Spleen (tissue), 11 donors: ENCODE results near the gene C8B. TPM values are rescaled to one million over a fixed set of nuclear protein-coding genes. Genes with fewer than 3 reads are reported as not detected.

ENCODE experiments used
- DNase-seq: peaks from one replicate; pipeline ENCODE4 v3.0.0-alpha.2; 2020
- H3K27ac ChIP-seq, 8 donors: fragments of 200-600 bp; sonication (generic) in 7 of 8; 1 replicate in 4 of 8; 2 replicates in 4 of 8; pipeline versions ENCODE4 v1.5.0 to v1.8.0; 2016 to 2021; ENCODE audit warnings: inconsistent platforms in 4 of 8, mild to moderate bottlenecking in 4 of 8, moderate library complexity in 1 of 8
- H3K27me3 ChIP-seq, 7 donors: fragments of 200-600 bp; sonication (generic) in 6 of 7; replicated peaks in 1 of 7; 1 replicate in 4 of 7; 2 replicates in 3 of 7; pipeline versions ENCODE4 v1.5.0 to v1.8.0; 2016 to 2021; ENCODE audit warnings: inconsistent platforms in 3 of 7, mild to moderate bottlenecking in 1 of 7
- H3K36me3 ChIP-seq, 6 donors: fragments of 200-600 bp; sonication (generic) in 5 of 6; 1 replicate in 4 of 6; 2 replicates in 2 of 6; pipeline versions ENCODE4 v1.5.0 to v1.8.0; 2016 to 2021; ENCODE audit warnings: inconsistent platforms in 2 of 6
- H3K4me1 ChIP-seq, 6 donors: fragments of 200-600 bp; sonication (generic) in 5 of 6; 1 replicate in 3 of 6; 2 replicates in 3 of 6; pipeline versions ENCODE4 v1.5.0 to v1.8.0; 2016 to 2021; ENCODE audit warnings: inconsistent platforms in 3 of 6
- H3K4me3 ChIP-seq, 8 donors: fragments of 200-600 bp; sonication (generic) in 7 of 8; 1 replicate in 4 of 8; 2 replicates in 4 of 8; pipeline versions ENCODE4 v1.5.0 to v1.8.0; 2016 to 2021; ENCODE audit warnings: inconsistent platforms in 4 of 8, mild to moderate bottlenecking in 4 of 8, moderate library complexity in 2 of 8
- H3K9me3 ChIP-seq, 8 donors: fragments of 200-600 bp; sonication (generic) in 7 of 8; 1 replicate in 4 of 8; 2 replicates in 4 of 8; pipeline versions ENCODE4 v1.5.0 to v1.8.0; 2016 to 2021; ENCODE audit warnings: inconsistent platforms in 4 of 8
- POLR2A ChIP-seq, 3 donors: fragments of 450-650 bp; IDR thresholded peaks; one replicate each; pipeline ENCODE4 v1.5.1; 2017; ENCODE audit warnings: antibody characterized with exemption in 3 of 3, mild to moderate bottlenecking in 1 of 3
- POLR2AphosphoS5 ChIP-seq, 3 donors: sonication (generic); formaldehyde crosslinking; IDR thresholded peaks; one replicate each; pipeline ENCODE4 v1.5.1; 2017; ENCODE audit warnings: antibody characterized with exemption in 3 of 3
- WGBS, 5 donors: extraction: QIAGEN DNeasy Blood & Tissue Kit in 3 of 5; methylation state at CpG; one replicate each; pipeline versions ENCODE4 v1.1.5 to v1.1.7; 2013 to 2018; 5-methylcytosine and 5-hydroxymethylcytosine counted together
- intact Hi-C: fragments of 100-400 bp; cut with DNase I; formaldehyde crosslinking; loops from one replicate; pipeline ENCODE4 v1.15.0; 2023; ENCODE audit warnings: low total_unique reads
- polyA plus RNA-seq, 3 donors: library from polyadenylated mRNA; stranded (reverse); fragments of 200-250 nt; gene quantifications; one replicate each; pipeline ENCODE4 v1.2.1, GENCODE V29; 2013
- total RNA-seq, 7 donors: library from RNA; depleted of rRNA in 3 of 7; stranded (reverse); fragments of >200 nt in 3 of 7; fragmentation: NEBNext Ultra II Directional in 4 of 7; extraction: Animal tissue kit (Norgen Biotek cat#: 25700) in 4 of 7; gene quantifications; one replicate each; pipeline versions ENCODE4 v1.1.0 to v1.2.1, GENCODE V29; 2016 to 2021
- TF ChIP-seq, protein P1 (sequence below), 11 experiments: fragments of 200-600 bp in 7 of 11; fragments of 450-650 bp in 4 of 11; sonication (generic) in 4 of 11; IDR thresholded peaks in 8 of 11; conservative IDR thresholded peaks in 3 of 11; 1 replicate in 7 of 11; 2 replicates in 4 of 11; pipeline versions ENCODE4 v1.4.0 to v1.8.0; 2016 to 2021; ENCODE audit warnings: antibody characterized with exemption in 11 of 11, inconsistent platforms in 4 of 11, mild to moderate bottlenecking in 1 of 11
- donor health status: healthy with polysubstance abuse.
- donor health status: DM: no; HTN: no; CAD: no; lungs with moderate emphysema.
- donor health status: DM: no; HTN: no; CAD: no.
- donor health status: Bipolar disorder and iron deficiency.
- donor health status: healthy.
- donor health status: DM: no; HTN: no; CAD: no.
- donor health status: DM: yes; HTN: yes; CAD: no.

The C8B gene
- total and polyA plus RNA-seq, 10 donors = not detected

DNA sequence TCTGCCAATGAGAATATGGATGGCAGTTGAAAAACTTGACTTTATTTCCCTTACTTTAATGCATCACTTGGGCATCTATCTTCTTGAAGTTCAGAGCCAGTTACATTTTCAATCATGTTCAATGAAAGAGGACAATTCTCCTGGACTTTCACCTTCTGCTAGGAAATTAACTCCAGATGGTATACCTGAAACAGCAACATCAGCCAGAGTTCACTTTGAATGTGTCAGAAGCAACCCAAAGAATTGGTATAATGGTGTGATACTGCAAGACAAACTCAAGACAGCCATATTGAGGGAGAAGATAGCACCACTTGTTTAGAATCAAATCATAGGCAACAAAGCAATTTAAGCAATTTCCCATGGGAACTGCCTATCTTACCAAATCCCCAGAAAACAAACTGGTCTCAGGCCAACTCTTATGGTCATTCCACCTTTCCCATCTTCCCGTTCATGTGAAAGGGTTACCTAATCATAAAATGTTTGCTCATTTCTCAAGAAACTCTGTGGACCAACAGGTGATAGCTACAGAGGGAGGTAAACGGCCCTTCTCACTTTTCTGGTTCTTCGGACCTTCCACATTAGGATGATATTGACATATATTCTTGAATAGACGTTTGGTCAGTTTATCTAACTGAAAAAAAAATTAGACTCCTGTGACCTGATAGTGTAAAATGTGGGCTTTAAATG is 29.7 kb upstream of the C8B start:
- Histone ChIP-seq H3K27me3 (no peaks in the 10 kb centered on the region), H3K4me3 (no peak overlapping the region), H3K36me3 (no peaks in the 10 kb centered on the region), H3K27ac (no peak overlapping the region), H3K4me1 (no peaks in the 10 kb centered on the region), H3K9me3 (no peaks in the 10 kb centered on the region)
- intact Hi-C loops = no loop called here
- DNase-seq = no peak
- TF ChIP-seq, protein P1, sequence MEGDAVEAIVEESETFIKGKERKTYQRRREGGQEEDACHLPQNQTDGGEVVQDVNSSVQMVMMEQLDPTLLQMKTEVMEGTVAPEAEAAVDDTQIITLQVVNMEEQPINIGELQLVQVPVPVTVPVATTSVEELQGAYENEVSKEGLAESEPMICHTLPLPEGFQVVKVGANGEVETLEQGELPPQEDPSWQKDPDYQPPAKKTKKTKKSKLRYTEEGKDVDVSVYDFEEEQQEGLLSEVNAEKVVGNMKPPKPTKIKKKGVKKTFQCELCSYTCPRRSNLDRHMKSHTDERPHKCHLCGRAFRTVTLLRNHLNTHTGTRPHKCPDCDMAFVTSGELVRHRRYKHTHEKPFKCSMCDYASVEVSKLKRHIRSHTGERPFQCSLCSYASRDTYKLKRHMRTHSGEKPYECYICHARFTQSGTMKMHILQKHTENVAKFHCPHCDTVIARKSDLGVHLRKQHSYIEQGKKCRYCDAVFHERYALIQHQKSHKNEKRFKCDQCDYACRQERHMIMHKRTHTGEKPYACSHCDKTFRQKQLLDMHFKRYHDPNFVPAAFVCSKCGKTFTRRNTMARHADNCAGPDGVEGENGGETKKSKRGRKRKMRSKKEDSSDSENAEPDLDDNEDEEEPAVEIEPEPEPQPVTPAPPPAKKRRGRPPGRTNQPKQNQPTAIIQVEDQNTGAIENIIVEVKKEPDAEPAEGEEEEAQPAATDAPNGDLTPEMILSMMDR (IDR thresholded peaks at IDR 0.05 in 8 of 11, conservative IDR thresholded peaks at IDR 0.05 in 3 of 11) = no peak
- TF ChIP-seq POLR2AphosphoS5 (IDR thresholded peaks at IDR 0.05) (no peak), POLR2A (IDR thresholded peaks at IDR 0.05) (no peak)
- 82 to 94% (median 86%) methylated on average over 4 of the region's 4 CpGs for WGBS, 5 donors

DNA sequence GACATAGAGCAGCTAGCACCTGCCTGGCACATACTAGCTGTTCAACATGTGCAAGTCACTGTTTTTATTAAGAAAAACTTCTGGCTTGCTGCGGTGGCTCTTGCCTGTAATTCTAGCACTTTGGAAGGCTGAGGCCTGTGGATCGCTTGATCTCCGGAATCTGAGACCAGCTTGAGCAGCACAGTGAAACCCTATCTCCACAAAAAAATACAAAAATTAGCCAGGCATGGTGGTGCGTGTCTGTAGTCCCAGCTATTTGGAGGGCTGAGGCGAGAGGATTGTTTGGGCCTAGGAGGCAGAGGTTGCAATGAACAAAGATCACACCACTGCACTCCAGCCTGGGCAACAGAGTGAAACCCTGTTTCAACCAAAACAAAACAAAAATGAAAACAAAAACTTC is 27.7 kb upstream of the C8B start:
- H3K27ac ChIP-seq = no peak overlapping the region
- no peaks in the 10 kb centered on the region for H3K27me3 ChIP-seq
- intact Hi-C loops = no loop called here
- H3K36me3 ChIP-seq = no peaks in the 10 kb centered on the region
- TF ChIP-seq POLR2AphosphoS5 (IDR thresholded peaks at IDR 0.05) (no peak), POLR2A (IDR thresholded peaks at IDR 0.05) (no peak)
- TF ChIP-seq, protein P1 (IDR thresholded peaks at IDR 0.05 in 8 of 11, conservative IDR thresholded peaks at IDR 0.05 in 3 of 11) = no peak
- no peaks in the 10 kb centered on the region for H3K9me3 ChIP-seq
- H3K4me1 ChIP-seq = no peaks in the 10 kb centered on the region
- DNase-seq = no peak
- no peak overlapping the region for H3K4me3 ChIP-seq
- WGBS, 5 donors = 93 to 99% (median 96%) methylated on average over 5 of the region's 5 CpGs

DNA sequence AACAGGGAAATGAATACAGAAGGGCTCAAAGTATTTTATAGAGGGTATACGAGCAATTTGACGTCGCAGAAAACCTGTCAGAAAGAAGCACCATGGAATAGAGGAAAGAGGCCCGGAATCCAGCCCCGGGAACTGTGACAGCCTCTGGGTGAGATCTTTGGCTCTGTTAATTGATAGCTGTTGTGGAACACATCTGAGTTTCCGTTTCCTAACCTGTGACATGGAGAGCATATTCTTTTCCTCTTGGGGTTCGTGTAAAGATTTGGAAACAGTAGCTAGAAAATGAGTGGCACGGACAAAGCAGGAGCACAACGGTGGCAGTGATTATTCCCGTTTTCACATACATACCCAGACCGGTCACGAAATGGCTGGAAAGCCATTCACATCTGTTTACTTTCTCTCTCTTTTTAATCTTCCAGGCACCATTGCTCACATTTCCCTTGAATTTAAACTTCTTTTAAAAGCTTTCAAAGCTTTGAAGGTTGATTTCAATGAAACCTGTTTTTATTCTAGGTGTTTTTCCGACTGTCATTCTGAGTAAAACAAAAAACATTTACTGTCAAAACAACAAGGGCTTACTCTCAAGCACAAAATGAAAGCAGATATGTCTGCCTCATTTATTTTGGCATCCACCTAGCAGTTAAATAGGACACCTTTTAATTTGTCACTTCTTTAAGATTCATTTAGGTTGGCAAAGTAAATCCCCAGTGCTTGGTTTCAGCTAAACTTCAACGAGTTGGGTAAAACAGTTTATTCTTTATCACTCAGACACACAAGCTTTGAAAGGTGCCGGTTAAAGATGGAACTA is 26.7 kb upstream of the C8B start:
- no peaks in the 10 kb centered on the region for H3K9me3 ChIP-seq
- H3K27me3 ChIP-seq = no peaks in the 10 kb centered on the region
- intact Hi-C loops = no loop called here
- no peaks in the 10 kb centered on the region for H3K4me1 ChIP-seq
- TF ChIP-seq POLR2A (IDR thresholded peaks at IDR 0.05) = no peak
- TF ChIP-seq POLR2AphosphoS5 (IDR thresholded peaks at IDR 0.05) = no peak
- TF ChIP-seq, protein P1 (IDR thresholded peaks at IDR 0.05 in 8 of 11, conservative IDR thresholded peaks at IDR 0.05 in 3 of 11) = no peak
- WGBS, 5 donors = 74 to 81% (median 77%) methylated on average over 15 of the region's 15 CpGs
- H3K4me3 ChIP-seq = no peak overlapping the region
- DNase-seq = no peak
- H3K36me3 ChIP-seq = no peaks in the 10 kb centered on the region
- H3K27ac ChIP-seq = no peak overlapping the region

DNA sequence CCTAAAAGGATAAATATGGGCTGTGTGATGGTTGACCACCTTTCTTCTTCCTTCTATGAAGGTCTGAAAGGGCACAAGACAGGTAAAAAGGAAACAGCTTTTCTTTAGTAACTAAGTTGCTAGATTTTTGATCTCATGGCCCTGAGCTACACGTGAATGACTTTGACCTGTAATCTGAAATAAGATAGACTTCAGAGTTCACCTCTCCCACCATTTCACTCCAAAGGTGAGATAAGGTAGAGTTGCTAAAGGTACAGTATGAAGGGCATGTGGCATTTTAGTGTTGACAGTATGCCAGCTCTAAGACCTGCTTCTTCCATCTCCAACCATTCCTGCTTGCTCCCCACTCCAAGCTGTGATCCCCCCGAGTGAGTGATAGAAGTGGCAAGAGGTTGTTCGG is 25.8 kb upstream of the C8B start:
- no peak for DNase-seq
- Histone ChIP-seq H3K36me3 (no peaks in the 10 kb centered on the region), H3K4me1 (no peaks in the 10 kb centered on the region), H3K27me3 (no peaks in the 10 kb centered on the region), H3K9me3 (no peaks in the 10 kb centered on the region), H3K27ac (no peak overlapping the region), H3K4me3 (no peak overlapping the region)
- TF ChIP-seq POLR2AphosphoS5 (IDR thresholded peaks at IDR 0.05) (no peak), POLR2A (IDR thresholded peaks at IDR 0.05) (no peak)
- TF ChIP-seq, protein P1 (IDR thresholded peaks at IDR 0.05 in 8 of 11, conservative IDR thresholded peaks at IDR 0.05 in 3 of 11) = no peak
- intact Hi-C loops = no loop called here
- 85 to 92% (median 89%) methylated on average over 3 of the region's 3 CpGs for WGBS, 5 donors
